UCSD-AML1 (cell line): ENCODE measurements around the gene CCDC126.
"Not testable (repeated sequence)": the region's sequence is repeated elsewhere in the genome, so short reads cannot be mapped to it uniquely, and the experiment has no call there.

Source experiments
- DNase-seq: peaks from one replicate; lab custom pipeline; 2025; ENCODE audit not compliant: unreplicated experiment; lab: John Stamatoyannopoulos, UW

Gene CCDC126

GRCh38 chr7:23622506-23622925 is 25.3 kb downstream of the CCDC126 start:
- no peak for DNase-seq

GRCh38 chr7:23628370-23628769 is 31.2 kb downstream of the CCDC126 start:
- no peak for DNase-seq

GRCh38 chr7:23633417-23633816 is 36.2 kb downstream of the CCDC126 start:
- no peak for DNase-seq

GRCh38 chr7:23645822-23646221 is 48.6 kb downstream of the CCDC126 start:
- DNase-seq = no peak

- DNase-seq = no peak
Observed at GRCh38 chr7:23653942-23654341, 56.8 kb downstream of the CCDC126 start.

- DNase-seq = no peak
Observed at GRCh38 chr7:23654508-23654907, 57.3 kb downstream of the CCDC126 start.

GRCh38 chr7:23655433-23655832 is 58.3 kb downstream of the CCDC126 start:
- no peak for DNase-seq

GRCh38 chr7:23658831-23659427 is 61.7 kb downstream of the CCDC126 start:
- DNase-seq = no peak

DNA sequence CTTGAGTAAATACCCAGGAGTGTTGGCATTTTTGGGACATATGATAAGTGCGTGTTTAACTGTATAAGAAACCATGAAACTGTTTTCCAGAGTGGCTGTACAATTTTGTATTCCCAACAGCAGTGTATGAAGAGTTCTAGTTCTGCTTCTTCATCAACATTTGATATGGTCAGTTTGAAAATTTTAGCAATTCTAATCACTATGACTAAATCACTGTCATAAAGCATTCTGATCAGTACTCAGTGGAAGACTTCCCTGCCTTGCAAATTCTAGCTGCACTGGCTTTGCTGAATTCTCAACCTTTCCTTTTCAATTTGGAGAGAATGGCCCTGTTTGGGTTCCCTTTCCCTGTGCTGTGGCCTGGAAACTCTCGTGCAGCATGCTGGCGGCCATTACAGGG is 64.2 kb downstream of the CCDC126 start:
- DNase-seq = no peak

DNA sequence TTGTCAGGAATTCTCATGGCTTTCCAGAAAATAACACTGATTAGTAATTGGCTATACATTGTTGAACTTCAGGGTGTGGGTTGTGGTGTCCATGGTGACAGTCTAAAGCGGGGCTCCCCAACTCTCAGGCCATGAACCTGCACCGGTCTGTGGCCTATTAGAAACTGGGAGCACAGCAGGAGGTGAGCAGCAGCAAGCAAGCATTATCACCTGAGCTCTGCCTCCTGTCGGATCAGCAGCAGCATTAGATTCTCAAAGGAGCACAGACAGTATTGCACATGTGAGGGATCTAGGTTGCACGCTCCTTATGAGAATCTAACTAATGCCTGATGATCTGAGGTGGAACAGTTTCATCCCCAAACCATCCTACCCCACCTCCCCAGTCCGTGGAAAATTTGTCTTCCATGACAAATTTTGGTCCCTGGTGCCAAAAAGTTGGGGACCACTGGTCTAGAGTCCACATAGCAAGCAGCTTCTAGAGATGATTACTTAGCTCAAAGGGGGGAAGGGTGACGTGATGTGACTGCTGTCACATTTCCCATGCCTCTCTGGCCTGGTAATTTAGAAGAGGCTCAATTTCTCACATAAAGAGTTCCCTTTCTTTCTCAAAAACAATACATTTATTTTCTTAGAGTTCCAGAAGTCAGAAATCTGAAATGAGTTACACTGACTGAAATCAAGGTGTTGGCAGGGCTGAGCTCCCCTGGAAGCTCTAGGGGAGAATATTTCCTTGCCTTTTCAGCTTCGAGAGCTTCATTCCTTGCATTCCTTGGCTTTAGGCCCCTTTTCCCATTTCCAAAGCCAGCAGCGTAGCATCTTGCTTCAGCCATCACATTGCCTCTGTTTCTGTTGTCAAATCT is 65.2 kb downstream of the CCDC126 start:
- no peak for DNase-seq

DNA sequence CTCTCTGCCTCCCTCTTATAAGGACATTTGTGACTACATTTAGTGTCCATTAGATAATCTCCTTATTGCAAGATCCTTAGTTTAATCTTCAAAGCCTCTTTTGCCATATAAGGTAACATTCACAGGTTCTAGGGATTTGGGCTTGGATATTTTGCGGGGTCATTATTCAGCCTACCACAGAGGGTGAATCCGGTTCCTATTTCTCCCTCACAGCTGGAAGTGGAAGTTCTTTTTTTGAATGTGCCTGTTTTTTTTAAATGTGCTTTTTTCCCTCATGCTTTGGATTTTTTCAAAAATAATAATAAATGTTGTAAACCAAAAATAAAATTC is 65.8 kb downstream of the CCDC126 start:
- DNase-seq = no peak

- DNase-seq = no peak
Observed at GRCh38 chr7:23664122-23664521, 66.9 kb downstream of the CCDC126 start.

DNA sequence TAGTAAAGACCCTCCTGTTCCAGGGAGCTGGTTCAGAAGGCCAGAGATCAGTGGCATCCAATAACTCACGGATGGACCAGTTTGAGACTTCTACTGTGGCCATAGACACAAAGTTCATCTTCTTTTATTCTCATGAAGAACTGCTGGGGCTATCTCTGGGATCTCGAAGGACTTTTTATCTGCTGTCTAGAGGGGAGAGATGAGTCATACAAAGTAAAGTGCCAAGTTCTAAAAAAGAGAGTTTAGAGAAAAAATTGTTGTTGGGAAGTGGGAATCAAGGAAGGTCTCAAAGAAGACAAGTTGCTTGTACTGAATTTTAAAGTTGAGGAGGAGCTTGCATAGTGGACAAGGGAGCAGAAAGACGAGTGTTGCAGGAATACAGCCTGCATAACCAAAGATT is 74.9 kb downstream of the CCDC126 start:
- no peak for DNase-seq

DNA sequence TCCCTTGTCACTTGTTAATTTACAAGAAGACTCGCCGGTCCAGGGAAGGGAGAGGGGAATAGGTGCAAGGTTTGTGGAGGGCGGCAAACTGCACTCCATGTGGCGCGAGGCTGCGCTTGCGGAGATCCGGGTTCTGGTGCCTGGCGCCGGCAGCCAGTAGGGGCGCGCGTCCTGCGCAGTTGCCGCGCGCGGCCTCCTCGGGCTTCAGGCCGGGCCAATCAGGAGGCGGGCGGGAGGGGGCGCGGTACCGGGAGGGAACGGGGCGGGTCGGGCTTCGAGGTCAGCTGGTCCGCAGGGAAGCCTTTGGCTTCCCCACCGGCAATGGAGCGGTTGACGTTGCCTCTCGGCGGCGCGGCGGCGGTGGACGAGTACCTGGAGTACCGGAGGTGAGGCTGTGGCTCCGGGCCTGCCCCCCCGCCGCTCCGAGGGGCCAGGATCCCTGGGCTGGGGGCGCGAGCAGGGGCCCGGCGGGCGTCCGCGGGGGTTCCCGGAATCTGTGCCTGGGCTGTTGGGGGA is 82.8 kb downstream of the CCDC126 start, which contains the start of gene FAM221A:
FAM221A (plus strand) TSS at position 302 of the 516 bp plus-strand sequence; CDS start at position 322, 20 bp downstream.
- no peak for DNase-seq

- DNase-seq = no peak
Observed at GRCh38 chr7:23680414-23681405, 83.5 kb downstream of the CCDC126 start.

DNA sequence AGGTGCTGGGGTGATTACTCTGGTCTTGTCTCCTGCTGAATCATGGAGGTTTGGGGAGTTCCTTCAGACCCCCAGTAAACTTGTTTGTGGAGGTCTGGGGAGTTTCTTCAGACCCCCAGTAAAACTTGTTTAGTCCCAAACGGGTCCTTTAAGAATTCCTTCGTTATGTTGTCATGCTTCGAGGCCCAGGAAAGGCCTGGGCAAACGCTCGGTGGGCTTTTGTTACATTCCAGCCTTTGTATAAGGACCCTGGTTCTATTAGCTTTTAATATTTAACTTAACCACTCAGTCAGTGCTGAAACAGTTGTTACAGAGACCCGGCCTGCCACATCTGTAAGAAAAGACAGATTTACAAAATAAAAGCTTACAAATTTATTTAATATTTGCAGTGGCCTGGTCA is 86.9 kb downstream of the CCDC126 start:
- not testable (repeated sequence) for DNase-seq

GRCh38 chr7:23685731-23686130 is 88.5 kb downstream of the CCDC126 start:
- DNase-seq = no peak

DNA sequence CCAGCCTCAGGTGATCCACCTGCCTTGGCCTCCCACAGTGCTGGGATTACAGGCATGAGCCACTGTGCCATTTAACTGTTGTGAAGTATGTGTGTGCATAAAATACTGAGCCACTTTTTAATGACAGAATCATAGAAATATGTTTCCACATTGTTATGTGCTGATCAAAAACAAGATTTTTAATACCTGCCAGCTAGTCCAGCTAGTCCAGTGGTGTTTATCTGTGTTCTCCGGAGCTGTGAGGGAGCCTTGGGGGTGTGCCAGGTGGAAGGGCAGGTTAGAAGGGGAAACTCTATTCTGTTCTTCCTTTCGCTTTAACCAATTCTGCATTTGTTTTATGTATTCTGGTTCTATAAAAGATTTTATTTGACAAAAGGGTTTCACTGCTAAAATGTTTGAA is 89.8 kb downstream of the CCDC126 start:
- no peak for DNase-seq

DNA sequence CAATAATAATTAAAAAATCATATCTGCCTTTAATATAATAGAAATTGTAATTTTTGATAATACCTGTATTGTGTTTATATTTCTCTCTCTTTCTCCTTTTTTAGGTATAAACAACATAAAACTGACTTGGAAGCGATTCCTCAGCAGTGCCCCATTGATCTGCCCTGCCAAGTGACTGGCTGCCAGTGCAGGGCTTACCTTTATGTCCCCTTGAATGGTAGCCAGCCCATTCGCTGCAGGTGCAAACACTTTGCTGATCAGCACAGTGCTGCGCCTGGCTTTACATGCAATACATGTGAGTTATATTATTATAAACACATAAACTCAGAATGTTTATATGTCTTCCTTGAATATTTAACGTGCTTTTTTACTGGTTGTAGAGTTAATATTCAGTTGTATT is 92.0 kb downstream of the CCDC126 start:
- no peak for DNase-seq

- no peak for DNase-seq
Observed at GRCh38 chr7:23691320-23691719, 94.1 kb downstream of the CCDC126 start.

DNA sequence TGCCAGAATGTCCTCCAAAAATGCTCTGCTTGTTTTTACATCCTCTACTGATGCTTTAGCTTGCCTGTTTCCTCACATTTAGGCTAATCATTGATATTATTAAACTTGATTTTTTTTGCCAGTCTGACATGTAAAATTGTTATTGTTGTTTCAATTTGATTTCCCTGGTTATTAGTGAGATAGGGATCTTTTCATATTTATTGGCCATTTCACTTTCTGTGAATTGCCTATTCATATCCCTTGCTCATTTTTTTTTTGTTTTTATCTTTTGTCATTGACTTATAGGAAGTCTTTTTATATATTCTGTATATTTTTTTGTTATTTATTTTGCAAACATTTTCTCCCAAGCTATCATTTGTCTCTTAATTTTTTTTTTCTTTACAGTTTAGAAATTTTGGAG is 96.0 kb downstream of the CCDC126 start:
- no peak for DNase-seq
